Left kidney (tissue), 2 donors: ENCODE measurements around the gene TBC1D14. TPM values are rescaled to one million over a fixed set of nuclear protein-coding genes. Genes with fewer than 3 reads are reported as not detected.
"Not testable (repeated sequence)": the region's sequence is repeated elsewhere in the genome, so short reads cannot be mapped to it uniquely, and the experiment has no call there.

Source experiments
- DNase-seq: peaks from one replicate; pipeline ENCODE4 v3.0.0-alpha.2; 2013
- polyA plus RNA-seq: library from polyadenylated mRNA; unstranded; fragments of 120-200 nt; gene quantifications from one replicate; pipeline ENCODE4 v1.2.1, GENCODE V29; 2013; ENCODE audit not compliant: insufficient read length

The TBC1D14 gene
- polyA plus RNA-seq, 1 donor: 64.9 TPM

DNA sequence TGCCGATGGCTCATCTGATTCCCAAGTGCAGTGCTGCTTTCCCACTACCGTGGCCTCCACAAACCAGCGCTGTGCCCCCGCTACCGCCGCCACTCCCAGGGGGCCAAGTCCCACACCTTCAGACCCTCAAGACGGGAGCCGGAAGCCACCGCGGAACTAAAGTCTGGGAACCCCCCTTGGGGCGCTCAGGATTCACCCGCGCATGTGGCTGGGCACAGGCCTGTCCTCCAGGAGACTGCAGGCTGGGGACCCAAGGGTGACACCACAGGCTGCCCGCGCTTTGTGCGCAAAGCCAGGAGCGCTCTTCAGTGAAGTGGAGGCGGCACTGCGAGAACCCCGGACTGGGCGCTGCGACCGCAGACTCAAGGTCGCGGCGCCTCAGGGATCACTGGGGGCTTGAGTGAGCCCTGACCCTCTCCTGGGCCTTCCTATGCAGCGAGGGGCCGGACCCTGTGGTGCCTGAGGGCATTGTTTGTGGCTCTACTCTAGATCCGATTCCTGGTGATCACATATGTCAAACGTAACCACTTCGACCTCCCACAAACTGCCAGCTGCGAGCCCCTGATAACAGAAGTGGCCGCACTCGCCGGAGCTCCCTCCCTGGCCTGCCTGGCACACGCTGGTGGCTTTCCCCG lies 20.4 kb upstream of the TBC1D14 start:
- no peak for DNase-seq

DNA sequence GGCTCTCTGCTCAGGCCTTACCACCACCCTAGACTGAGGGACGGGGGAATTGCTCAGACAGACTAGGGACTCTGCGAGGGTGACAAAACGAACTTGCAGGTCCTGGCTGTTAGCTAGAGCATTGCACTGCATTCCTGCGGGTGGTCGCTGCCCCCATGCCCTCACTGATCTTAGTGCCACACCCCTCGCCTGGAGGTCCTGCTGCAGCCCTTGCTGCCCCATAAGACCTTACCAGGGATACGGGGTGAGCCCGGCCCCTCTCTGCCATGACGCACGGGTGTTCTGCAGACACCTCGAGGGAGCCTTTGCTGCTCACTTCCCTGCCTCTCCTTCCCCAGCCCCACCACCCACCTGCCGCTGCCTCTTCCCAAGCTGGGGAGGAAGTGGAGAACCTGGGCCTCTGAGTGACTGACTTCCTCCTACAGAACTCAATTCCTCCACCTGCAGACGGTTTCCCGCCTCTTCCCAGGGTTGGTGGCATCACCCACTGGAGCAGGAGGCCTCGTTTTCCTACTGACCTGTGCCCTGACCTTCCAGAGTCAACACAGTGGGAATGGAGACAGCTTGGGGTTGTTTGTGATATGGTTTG lies 19.8 kb upstream of the TBC1D14 start:
- no peak for DNase-seq

DNA sequence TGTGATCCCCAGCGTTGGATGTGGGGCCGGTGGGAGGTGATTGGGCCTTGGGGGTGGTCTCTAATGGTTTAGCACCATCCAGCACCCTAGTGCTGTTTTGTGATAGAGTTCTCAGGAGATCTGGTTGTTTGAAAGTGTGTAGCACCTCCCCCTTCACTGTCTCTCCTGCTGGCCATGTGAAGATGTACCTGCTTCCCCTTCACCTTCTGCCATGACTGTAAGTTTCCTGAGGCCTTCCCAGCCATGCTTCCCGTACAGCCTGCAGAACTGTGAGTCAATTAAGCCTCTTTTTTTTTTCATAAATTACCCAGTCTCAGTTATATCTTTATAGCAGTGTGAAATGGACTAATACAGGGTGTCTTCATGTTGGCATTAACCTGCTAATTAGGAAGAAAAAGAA lies 19.3 kb upstream of the TBC1D14 start:
- DNase-seq: no peak

DNA sequence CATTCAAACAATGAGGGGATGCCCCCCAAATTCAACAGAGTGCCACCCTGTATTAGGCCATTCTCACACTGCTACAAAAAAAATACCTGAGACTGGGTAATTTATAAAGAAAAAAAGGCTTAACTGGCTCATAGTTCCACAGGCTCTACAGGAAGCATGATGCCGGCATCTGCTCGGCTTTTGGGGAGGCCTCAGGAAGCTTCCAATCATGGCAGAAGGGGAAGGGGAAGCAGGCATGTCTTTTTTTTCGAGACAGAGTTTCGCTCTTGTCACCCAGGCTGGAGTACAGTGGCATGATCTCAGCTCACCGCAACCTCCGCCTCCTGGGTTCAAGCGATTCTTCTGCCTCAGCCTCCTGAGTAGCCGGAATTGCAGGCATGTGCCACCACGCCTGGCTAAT lies 18.7 kb upstream of the TBC1D14 start:
- not testable (repeated sequence) for DNase-seq

DNA sequence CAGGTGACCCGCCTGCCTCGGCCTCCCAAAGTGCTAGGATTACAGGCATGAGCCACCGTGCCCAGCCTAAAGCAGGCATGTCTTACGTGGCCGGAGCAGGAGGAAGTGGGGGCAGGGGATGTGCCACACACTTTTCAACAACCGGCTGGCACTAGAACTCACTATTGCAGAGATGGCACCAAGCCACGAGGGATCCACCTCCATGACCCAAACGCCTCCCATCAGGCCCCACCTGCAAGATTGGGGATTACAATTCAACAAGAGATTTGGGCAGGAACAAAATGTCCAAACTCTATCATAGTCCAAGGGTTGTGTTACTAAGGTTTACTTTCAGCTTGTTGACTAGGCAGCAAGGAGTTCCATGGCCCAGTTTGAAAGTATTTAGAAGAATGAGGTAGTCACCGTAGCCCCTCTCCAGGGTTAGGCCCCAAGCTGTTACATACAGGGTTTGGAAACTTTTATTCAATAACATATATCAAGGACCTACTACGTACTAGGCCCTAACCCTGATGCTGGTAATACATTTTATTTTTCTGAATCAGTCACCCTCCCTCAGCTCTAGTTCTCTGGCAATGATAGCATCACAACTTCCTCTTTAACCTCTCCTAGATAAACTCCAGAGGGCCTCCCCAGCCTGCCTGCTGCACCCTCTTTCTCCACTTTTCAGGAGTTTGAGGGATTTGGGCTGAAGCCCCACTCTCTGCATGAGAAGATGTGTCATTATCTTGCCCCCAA lies 18.0 kb upstream of the TBC1D14 start:
- no peak for DNase-seq

DNA sequence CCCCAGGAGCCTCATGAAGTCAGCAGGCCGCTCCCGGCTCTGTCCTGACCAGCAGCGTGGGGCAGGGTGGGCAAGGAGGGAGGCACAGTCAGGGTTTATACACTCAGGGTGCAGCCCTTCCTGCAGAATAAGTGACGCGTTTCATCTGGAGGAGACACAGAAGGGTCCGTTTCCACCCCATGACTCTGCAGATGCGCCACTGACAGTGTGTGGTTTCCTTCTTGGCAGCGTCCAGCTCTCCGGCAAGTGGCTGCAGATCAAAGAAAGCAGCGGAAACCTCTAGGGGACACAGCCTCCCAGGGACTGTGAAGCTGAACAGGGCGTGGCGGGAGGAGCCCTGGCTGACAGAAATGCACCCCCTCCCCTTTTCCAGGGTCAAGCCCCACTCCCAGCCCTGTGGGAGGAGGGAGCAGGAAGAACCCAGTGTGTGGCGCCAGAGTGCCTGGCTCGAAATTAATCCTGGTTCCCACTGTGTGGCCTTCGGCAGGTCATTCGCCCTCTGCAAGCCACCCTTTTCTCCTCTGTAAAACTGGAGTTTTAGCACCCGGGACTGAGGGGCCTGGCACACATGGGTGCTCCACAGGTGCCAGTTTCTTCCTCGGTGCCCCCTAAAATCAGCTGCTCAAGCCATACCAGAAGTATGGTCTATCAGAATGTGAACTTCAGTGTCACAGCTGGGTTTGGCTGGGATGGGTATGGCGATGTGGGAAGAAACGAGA lies 17.3 kb upstream of the TBC1D14 start:
- DNase-seq: no peak

DNA sequence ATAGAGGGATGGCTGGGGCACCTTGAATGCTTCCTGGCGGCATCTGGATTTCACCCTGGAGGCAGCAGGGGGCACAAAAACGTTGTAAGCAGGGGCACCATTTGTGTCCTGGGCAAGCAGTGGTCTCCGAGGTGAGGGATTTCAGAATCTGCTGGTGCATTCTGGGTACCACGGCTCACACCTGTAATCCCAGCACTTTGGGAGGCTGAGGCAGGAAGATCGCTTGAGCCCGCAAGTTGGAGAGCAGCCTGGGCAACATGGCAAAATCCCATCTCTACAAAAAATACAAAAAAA lies 16.8 kb upstream of the TBC1D14 start:
- no peak for DNase-seq

DNA sequence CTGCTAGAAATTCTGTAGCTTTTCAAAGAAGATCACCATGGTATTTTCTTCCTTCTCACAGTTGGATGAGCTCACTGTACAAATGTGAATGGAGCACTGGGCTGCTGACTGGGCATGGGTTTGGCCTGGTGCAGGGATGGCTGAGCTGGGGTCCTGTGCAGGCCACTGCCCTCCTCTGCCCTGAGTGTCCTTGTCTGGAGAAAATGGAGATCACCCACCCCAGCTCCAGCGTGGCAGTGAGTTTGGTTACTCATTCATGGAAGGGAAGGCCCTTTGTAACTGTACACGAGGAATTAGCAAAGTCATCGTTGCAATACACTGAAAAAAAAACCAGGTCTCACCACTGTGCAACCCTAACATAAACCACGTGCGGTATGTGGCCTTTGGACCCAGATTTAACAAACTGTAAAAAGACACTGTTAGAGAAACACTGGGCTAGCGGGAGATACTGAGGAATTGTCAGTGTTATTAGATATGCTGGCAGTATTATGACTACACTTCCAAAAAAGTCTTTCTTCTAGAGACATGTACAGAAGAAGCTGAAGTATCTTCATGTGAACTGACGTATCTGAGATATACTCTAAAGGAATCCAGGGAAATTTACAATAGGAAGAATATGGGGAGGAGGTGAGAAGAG lies 16.1 kb upstream of the TBC1D14 start:
- no peak for DNase-seq

DNA sequence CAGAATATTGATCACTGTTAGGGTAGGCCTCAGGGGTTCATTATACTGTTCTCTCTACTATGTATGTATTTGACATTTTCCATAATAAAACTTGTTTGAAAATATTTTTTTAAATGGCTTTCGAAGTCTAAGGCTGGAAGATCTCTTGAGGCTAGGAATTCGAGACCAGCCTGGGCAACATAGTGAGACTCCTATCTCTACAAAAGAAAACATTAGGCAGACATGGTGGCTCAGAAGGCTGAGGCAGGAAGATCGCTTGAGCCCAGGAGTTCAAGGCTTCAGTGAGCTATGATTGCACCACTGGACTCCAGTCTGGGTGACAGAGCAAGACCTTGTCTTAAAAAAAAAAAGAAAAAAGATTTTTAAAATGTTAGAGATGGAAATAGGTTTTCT lies 15.5 kb upstream of the TBC1D14 start:
- no peak for DNase-seq

DNA sequence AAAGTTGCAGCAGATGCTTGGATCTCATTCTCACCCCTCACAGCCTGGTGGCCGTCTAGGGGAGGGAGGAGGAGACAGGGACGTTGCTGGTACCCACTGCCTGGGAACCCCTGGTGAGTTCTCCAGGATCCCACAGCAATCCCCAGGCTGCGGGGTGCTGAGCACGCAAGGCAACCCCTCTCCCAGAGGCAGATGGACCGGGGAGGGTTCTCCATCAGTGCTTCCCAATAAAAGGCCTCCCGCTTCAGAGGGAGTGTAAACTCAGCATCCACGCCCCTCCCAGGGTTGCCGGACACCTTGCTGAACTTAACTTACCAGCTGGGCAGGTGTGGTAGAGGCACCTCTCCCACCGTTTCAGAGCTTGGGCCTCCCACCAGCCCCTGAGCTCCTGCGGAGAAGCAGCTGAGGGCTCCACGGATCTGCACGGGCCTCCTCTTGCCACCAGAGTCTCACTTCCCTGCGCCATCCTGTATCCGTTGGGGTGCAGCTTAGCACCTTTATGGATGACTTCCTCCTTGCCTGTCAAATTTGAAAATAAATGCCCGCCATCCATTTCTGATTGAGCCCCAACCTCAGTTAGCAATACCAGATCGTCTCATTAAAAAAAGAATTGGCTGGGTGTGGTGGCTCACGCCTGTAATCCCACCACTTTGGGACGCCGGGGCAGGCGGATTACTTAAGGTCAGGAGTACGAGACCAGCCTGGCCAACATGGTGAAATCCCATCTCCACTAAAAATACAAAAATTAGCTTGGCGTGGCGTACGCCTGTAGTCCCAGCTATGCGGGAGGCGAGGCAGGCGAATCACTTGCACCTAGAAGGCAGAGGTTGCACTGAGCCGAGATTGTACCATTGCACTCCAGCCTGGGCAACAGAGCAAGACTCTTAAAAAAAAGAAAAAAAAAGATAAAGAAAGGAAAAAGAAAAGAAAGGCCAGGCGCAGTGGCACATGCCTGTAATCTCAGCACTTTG lies 14.8 kb upstream of the TBC1D14 start:
- no peak for DNase-seq

DNA sequence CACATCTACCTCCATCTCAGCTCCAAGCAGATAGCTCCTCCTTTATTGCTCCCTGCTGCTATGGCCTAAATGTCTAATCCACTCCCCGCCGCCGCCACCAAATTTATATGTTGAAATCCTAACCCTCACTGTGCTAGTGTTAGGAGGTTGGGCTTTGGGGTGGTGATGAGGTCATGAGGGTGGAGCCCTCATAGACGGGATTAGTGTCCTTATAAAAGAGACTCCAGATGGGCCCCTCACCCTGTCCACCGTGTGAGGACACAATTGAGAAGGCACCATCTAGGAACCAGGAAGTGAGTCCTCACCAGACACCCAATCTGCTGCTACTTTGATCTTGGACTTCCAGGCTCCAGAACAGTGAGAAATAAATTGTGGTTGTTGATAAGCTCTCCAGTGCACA lies 13.6 kb upstream of the TBC1D14 start:
- DNase-seq: no peak

DNA sequence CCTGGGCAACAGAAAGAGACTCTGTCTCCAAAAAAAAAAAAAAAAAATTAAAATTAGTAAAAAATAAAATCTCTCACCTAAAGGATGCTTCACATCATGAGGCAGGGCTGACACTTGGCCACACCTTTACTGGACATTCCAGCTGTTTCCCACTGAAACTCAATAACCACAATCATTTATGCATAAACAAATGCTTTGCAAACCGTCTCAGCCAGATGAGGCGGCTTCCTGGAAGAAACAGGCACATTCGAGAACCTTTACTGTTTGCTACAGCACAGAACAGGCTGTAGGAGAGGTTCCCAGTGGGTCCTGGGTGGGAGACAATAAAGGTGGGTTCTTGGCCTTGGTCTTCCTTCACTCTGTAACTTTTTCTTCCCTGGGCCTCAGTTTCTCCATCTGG lies 10.9 kb upstream of the TBC1D14 start:
- DNase-seq: no peak

DNA sequence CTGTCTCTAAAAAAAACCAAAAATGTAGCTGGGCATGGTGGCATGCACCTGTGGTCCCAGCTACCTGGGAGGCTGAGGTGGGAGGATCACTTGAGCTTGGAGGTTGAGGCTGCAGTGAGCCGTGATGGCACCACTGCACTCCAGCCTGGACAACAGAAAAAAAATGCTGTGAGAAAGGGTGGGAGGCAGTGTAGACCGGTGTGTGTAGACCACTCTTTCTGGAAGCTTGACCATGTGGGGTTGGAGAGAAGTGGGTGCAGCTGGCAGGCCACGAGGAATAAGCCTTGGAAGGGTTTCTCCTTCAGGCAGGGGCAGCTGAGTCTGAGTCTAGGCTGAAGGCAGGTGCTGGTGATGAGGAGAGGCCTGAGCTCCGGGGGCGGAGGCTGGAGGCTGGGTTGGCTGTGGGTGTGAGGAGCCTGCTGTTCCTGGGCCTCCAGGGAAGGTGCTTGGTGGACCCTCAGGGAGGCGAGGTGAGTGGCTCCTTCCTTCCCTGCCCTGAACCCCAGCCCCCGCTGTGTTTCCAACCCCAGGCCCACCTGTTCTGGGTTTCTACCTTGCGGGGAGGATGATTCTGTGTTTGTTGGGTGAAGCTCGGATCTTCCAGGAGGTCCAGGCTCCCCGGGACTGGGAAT lies 9.3 kb upstream of the TBC1D14 start:
- DNase-seq: no peak

DNA sequence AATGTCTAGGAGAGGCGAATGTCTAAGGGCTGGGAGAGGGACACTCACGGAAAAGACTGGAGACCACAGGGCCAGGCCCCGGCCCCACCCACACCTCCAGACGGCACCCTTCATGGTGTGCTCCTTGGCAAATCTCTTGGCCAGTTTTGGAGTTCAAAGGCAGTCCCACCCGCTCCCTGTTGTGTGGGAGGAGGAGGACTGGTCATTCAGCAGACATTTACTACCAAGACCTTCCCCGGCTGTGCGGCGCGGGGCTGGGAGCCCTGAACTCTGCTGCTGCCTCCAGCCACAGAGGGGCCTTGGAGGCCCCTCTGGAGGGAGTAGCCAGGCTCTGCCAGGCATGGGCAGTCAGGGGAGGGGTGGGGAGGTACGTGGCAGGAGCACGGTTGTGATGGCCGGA lies 8.7 kb upstream of the TBC1D14 start:
- DNase-seq: no peak

DNA sequence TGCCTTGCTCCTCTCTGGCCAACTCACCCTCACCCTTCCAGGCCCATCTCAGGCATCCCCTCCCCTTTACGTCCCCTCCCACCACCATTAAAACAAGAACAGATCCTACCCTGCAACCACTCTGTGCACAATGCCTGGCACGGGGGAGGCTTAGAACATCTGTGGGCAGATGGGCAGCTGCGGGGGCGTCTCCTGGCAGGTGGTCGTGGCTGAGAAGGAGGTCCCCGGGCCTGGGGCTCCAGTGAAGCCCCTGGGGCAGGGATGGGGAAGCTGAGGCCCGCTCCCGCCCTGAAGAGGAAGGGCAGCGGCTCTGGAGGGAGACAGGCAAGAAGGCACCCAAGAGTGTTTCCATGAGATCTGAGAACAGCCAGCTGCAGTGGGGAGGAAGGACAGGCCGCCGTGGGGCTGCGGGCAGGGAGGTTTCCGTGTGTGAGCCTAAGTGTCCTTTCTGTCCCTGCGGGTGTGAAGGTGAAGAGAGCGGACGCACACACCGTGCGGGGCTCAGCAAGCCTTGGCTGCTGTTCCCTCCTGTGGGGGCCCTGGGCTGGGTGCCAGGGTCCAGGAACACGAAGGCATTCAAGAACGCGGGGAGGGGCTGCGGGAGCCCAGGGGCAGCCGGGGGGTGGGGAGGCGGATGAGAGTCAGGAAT lies 7.8 kb upstream of the TBC1D14 start:
- no peak for DNase-seq

DNA sequence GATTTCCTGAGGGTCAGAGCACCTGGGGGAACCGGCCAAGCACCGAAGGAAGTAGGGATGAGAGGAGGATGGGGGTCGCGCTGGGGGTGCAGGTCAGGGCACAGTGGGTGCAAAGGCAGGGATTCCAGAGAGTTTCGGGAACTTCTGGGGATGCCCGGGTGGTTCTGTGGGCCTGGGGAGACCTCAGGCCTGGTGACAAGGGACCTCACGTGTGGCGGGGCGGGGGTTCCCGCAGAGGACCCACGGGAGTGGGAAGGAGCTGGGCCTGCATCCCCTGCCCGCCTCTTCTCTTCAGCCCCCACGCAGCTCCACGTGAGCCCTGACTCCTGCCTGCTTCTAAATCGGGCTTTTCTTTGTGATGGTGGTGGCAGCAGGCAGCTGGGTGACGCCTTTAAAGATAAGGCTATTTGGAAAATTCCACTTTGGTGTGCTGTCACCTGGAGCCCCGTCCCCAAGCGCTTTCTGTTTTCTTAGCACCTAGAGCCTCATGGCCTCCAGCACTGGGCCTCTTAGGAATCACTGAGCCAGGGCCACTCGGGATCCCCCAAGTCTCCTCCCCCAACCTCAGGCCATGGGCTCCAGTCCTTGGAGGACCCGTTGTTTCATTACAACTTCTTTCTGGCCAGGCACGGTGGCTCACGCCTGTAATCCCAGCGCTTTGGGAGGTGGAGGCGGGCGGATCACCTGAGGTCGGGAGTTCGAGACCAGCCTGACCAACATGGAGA lies 7.1 kb upstream of the TBC1D14 start:
- DNase-seq: no peak

DNA sequence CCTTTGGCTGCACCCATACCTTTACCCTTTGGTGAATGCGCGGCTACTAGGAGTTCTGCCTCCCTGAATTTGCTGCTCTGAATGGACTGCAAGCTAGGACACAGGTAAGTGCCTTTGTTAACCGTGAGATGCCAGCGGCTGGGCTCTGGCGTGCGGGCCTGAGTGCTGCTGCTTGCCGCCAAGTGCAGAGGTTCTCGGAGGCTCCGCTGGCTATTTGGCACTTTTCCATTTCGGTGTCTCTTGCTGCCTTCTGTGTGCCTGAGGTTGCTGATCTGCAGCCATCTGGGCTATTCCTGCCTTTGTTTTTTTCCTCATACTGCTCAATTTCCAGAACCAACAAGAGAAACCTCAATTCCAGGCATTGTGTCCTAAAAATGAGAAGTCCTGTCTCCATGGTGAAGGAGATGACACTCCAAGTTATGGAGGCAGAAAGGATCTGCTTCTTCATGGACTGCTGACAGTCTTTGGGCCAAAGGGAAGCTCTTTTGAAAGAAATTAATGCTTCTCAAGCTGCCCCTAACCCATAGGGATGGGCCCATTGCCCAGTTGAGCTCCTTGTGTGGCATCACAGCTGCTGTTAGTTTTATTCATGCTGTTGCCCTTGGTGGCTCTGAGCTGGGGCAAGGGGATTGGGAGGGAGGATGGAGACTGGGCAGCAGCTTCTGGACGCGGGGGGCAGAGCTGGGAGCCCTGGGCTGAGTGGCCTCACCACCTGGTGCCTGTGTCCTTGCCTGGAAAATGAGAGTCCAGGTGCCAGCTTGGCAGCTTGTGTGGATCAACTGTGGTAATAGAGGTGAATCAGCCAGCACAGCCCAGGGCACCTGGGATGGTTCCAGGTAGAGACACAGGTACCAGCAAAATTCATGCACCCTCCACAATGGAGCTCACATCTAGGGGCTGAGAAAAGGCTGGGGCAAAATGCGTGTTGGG lies 3.8 kb upstream of the TBC1D14 start:
- DNase-seq: no peak

DNA sequence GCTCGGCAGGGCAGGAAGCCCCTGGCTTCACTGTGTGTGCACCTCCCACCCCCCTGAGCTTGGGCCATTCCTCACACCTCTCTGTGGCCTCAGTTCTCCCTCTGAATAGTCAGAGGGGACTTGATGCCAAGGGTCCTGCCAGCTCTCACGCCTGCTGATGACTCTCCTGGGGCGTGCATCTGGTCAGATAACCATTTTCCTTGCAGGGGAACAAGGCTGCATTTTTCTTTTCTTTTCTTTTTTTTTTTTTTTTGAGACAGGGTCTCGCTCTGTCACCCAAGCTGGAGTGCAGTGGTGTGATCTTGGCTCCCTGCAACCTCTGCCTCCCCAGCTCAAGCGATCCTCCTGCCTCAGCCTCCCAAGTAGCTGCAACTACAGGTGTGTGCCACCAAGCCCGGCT lies 3.1 kb upstream of the TBC1D14 start:
- not testable (repeated sequence) for DNase-seq
